ENCODE measurements around the gene ANKRD55. TPM values are rescaled to one million over a fixed set of nuclear protein-coding genes. Genes with fewer than 3 reads are reported as not detected.
A peak's percentile ranks its signal among the peaks of the same experiment; 100 is the strongest.

ANKRD55 gene
- total and polyA plus RNA-seq, 9 of the 15 experiments (the other 6 are each of a cell fraction or from before 2014, with no cell fraction given) = 3.4 to 10.6 (median 6.5) TPM

- ATAC-seq = no peak
- in situ Hi-C loops (cut with MboI) = no loop called here
- POLR2A ChIA-PET = no interaction called here
Observed at GRCh38 chr5:56172241-56172640, 60.9 kb downstream of the ANKRD55 start.

GRCh38 chr5:56170557-56170956 lies 62.6 kb downstream of the ANKRD55 start:
- Histone ChIP-seq H3K4me1 (replicated peaks in 1 of 2; ENCODE audit: control insufficient read depth in 2 of 2, insufficient read depth in 2 of 2, low read length in 2 of 2) (peaks cover 0 to 6% of the 10 kb centered on the region in 2 experiments; a peak in 3 of 5 replicates), H2AFZ (ENCODE audit: low read depth, low read length) (no peak overlapping the region), H4K20me1 (replicated peaks; ENCODE audit: control insufficient read depth, insufficient read depth, low read length) (no peaks in the 10 kb centered on the region), H3K4me2 (ENCODE audit: insufficient read depth, low read length) (no peak overlapping the region), H3K9me3 (replicated peaks; ENCODE audit: control insufficient read depth, insufficient read depth, low read depth, low read length) (no peaks in the 10 kb centered on the region), H3K9me1 (ENCODE audit: control insufficient read depth, insufficient read depth, low read length) (no peaks in the 10 kb centered on the region), H3K4me3 (no peak overlapping the region), H3K79me2 (ENCODE audit: control insufficient read depth, insufficient read depth, low read length) (no peaks in the 10 kb centered on the region), H3K9ac (ENCODE audit: insufficient read depth in 1 of 2, low read depth in 2 of 2, low read length in 2 of 2) (no peak overlapping the region), H3K27ac (ENCODE audit: extremely low read depth, low read depth, low read length) (no peak overlapping the region), H3K36me3 (ENCODE audit: control insufficient read depth, insufficient read depth, low read length) (no peaks in the 10 kb centered on the region), H3K27me3 (ENCODE audit: control insufficient read depth in 2 of 2, insufficient read depth in 2 of 2, low read length in 2 of 2) (peaks cover 4 to 5% of the 10 kb centered on the region in 2 experiments; a peak in 2 of 5 replicates)
- POLR2A ChIA-PET = no interaction called here
- DNase-seq (ENCODE audit: extremely low read depth in 1 of 4, low spot score in 3 of 4) = no peak
- FAIRE-seq = no peak
- no TSS peak for BruUV-seq (replicated peaks)
- in situ Hi-C loops (cut with MboI) (no loop called here), intact Hi-C loops (cut with micrococcal nuclease) (no loop called here)
- no peak for ATAC-seq
- WGBS (ENCODE audit: insufficient coverage, low coverage, missing lambda C conversion rate) = 20% methylated on average over 4 of the region's 4 CpGs
- CTCF ChIA-PET (ENCODE audit: low intra/inter-chr PET ratio) = no interaction called here
- TF ChIP-seq CBX8 (IDR thresholded peaks at IDR 0.05; ENCODE audit: borderline replicate concordance, extremely low read depth, low read depth, low read length, poor library complexity, severe bottlenecking) = no peak
- peak in 1 of 3 experiments; percentile 38 for TF ChIP-seq YY1 (IDR thresholded peaks at IDR 0.05; ENCODE audit: borderline replicate concordance in 1 of 3, control insufficient read depth in 1 of 3, extremely low read depth in 1 of 3, insufficient read depth in 3 of 3, insufficient read length in 1 of 3, insufficient replicate concordance in 2 of 3, low read depth in 1 of 3, low read length in 2 of 3)

More at GRCh38 chr5:56172241-56172640, 60.9 kb downstream of the ANKRD55 start:
- 7% methylated on average over 1 of the region's 1 CpG for WGBS (ENCODE audit: insufficient coverage, low coverage, missing lambda C conversion rate)
- H3K9me1 ChIP-seq (ENCODE audit: control insufficient read depth, insufficient read depth, low read length) = no peaks in the 10 kb centered on the region
- DNase-seq (ENCODE audit: extremely low read depth in 1 of 4, low spot score in 3 of 4) = no peak
- CTCF ChIA-PET (ENCODE audit: low intra/inter-chr PET ratio) = no interaction called here
- H3K79me2 ChIP-seq (ENCODE audit: control insufficient read depth, insufficient read depth, low read length) = no peaks in the 10 kb centered on the region
- FAIRE-seq = no peak
- no peak for TF ChIP-seq SAFB (IDR thresholded peaks at IDR 0.05; ENCODE audit: borderline replicate concordance, low read depth, low read length)
- TF ChIP-seq CEBPG (CRISPR knock-in tag; IDR thresholded peaks at IDR 0.05) = no peak
- 0 out of 4 replicates have a peak, but pooled peaks of 1 of the 2 experiments have one; percentile 24 for TF ChIP-seq CEBPG (tag; conservative IDR thresholded peaks at IDR 0.05 in 1 of 2, IDR thresholded peaks at IDR 0.05 in 1 of 2)
- H3K4me2 ChIP-seq (ENCODE audit: insufficient read depth, low read length) = no peak overlapping the region
- peaks cover 0 to 11% of the 10 kb centered on the region in 2 experiments; a peak in 3 of 5 replicates for H3K4me1 ChIP-seq (replicated peaks in 1 of 2; ENCODE audit: control insufficient read depth in 2 of 2, insufficient read depth in 2 of 2, low read length in 2 of 2)
- H3K4me3 ChIP-seq = no peak overlapping the region
- no peak overlapping the region for H3K9ac ChIP-seq (ENCODE audit: insufficient read depth in 1 of 2, low read depth in 2 of 2, low read length in 2 of 2)
- intact Hi-C loops (cut with micrococcal nuclease) = no loop called here
- no peak overlapping the region for H2AFZ ChIP-seq (ENCODE audit: low read depth, low read length)
- no peaks in the 10 kb centered on the region for H3K9me3 ChIP-seq (replicated peaks; ENCODE audit: control insufficient read depth, insufficient read depth, low read depth, low read length)
- BruUV-seq (replicated peaks) = no TSS peak
- H3K36me3 ChIP-seq (ENCODE audit: control insufficient read depth, insufficient read depth, low read length) = no peaks in the 10 kb centered on the region
- H4K20me1 ChIP-seq (replicated peaks; ENCODE audit: control insufficient read depth, insufficient read depth, low read length) = no peaks in the 10 kb centered on the region
- no peak overlapping the region for H3K27ac ChIP-seq (ENCODE audit: extremely low read depth, low read depth, low read length)
- peaks cover 9 to 10% of the 10 kb centered on the region in 2 experiments; a peak in 4 of 5 replicates for H3K27me3 ChIP-seq (ENCODE audit: control insufficient read depth in 2 of 2, insufficient read depth in 2 of 2, low read length in 2 of 2)

All from K562 (cell line).